CD14-positive monocyte (primary cell): ENCODE data around the gene RRAD. TPM values are rescaled to one million over a fixed set of nuclear protein-coding genes. Genes with fewer than 3 reads are reported as not detected.

Experiments
- DNase-seq, 3 donors: peaks; one replicate each; pipeline ENCODE4 v3.0.0-alpha.2; 2011 to 2022
- H2AFZ ChIP-seq: 2 replicates; pipeline ENCODE4 v1.6.0; 2012; ENCODE audit warnings: mild to moderate bottlenecking, low read depth, low read length, inconsistent platforms; ENCODE audit not compliant: insufficient read depth, poor library complexity, severe bottlenecking
- H3K27ac ChIP-seq, 2 donors: 1 replicate in 1 of 2; 2 replicates in 1 of 2; pipeline ENCODE4 v1.5.1; 2012 to 2013; ENCODE audit warnings: low read length in 2 of 2, control low read depth in 1 of 2, inconsistent platforms in 1 of 2, low read depth in 1 of 2, mild to moderate bottlenecking in 1 of 2
- H3K27me3 ChIP-seq, 2 donors: one replicate each; pipeline versions ENCODE4 v1.6.0 to v1.6.1; 2011 to 2013; ENCODE audit warnings: low read length in 2 of 2; ENCODE audit not compliant: control insufficient read depth in 2 of 2, insufficient read depth in 2 of 2
- H3K36me3 ChIP-seq, 2 donors: replicated peaks in 1 of 2; 1 replicate in 1 of 2; 2 replicates in 1 of 2; pipeline versions ENCODE4 v1.5.1 to v1.6.1; 2012 to 2013; ENCODE audit warnings: low read length in 2 of 2, control low read depth in 1 of 2, inconsistent platforms in 1 of 2, mild to moderate bottlenecking in 1 of 2; ENCODE audit not compliant: insufficient read depth in 2 of 2, control insufficient read depth in 1 of 2
- H3K4me1 ChIP-seq, 2 donors: 1 replicate in 1 of 2; 2 replicates in 1 of 2; pipeline versions ENCODE4 v1.5.1 to v1.6.1; 2012 to 2013; ENCODE audit warnings: low read length in 2 of 2, control low read depth in 1 of 2, inconsistent platforms in 1 of 2, mild to moderate bottlenecking in 1 of 2, moderate library complexity in 1 of 2; ENCODE audit not compliant: insufficient read depth in 2 of 2, control insufficient read depth in 1 of 2
- H3K4me2 ChIP-seq: replicated peaks from 2 replicates; pipeline ENCODE3; 2012; ENCODE audit warnings: low read length, moderate library complexity, mild to moderate bottlenecking; ENCODE audit not compliant: poor library complexity, severe bottlenecking; ENCODE audit errors: extremely low read depth
- H3K4me3 ChIP-seq, 3 experiments: fragments of 200-600 bp in 1 of 3; sonication (generic) in 1 of 3; replicated peaks in 1 of 3; 1 replicate in 2 of 3; 2 replicates in 1 of 3; pipeline ENCODE4 v1.5.1; 2011 to 2013; ENCODE audit warnings: low read length in 3 of 3, mild to moderate bottlenecking in 3 of 3, control low read depth in 2 of 3, low read depth in 2 of 3, inconsistent platforms in 1 of 3, moderate library complexity in 1 of 3
- H3K79me2 ChIP-seq: 2 replicates; pipeline ENCODE4 v1.6.0; 2012; ENCODE audit warnings: mild to moderate bottlenecking, control low read depth, inconsistent platforms, low read length, moderate library complexity; ENCODE audit not compliant: insufficient read depth
- H3K9ac ChIP-seq: 2 replicates; pipeline ENCODE4 v1.6.0; 2017; ENCODE audit warnings: low read length, mild to moderate bottlenecking; ENCODE audit not compliant: insufficient read depth, poor library complexity, severe bottlenecking
- H3K9me3 ChIP-seq, 2 donors: replicated peaks in 1 of 2; 1 replicate in 1 of 2; 2 replicates in 1 of 2; pipeline versions ENCODE4 v1.5.1 to v1.6.1; 2012 to 2013; ENCODE audit warnings: low read length in 2 of 2, control low read depth in 1 of 2; ENCODE audit not compliant: control insufficient read depth in 1 of 2, insufficient read depth in 1 of 2
- H4K20me1 ChIP-seq: 2 replicates; pipeline ENCODE4 v1.6.0; 2012; ENCODE audit warnings: mild to moderate bottlenecking, low read length, control low read depth, moderate library complexity; ENCODE audit not compliant: insufficient read depth
- H3K27ac Mint-ChIP-seq, 7 donors: one replicate each; pipeline ENCODE4 v1.8.0; 2020; ENCODE audit warnings: mild to moderate bottlenecking in 7 of 7, mixed read lengths in 7 of 7, moderate library complexity in 6 of 7, inconsistent platforms in 2 of 7
- H3K27me3 Mint-ChIP-seq, 3 donors: one replicate each; pipeline ENCODE4 v1.8.0; 2021 to 2022; ENCODE audit warnings: low read depth in 3 of 3, mild to moderate bottlenecking in 3 of 3, mixed read lengths in 3 of 3, moderate library complexity in 3 of 3, inconsistent platforms in 1 of 3
- H3K36me3 Mint-ChIP-seq, 2 donors: one replicate each; pipeline ENCODE4 v1.8.0; 2020; ENCODE audit warnings: mixed read lengths in 2 of 2, inconsistent platforms in 1 of 2, mild to moderate bottlenecking in 1 of 2
- H3K4me1 Mint-ChIP-seq: one replicate; pipeline ENCODE4 v1.8.0; 2020; ENCODE audit warnings: mild to moderate bottlenecking, mixed read lengths
- H3K4me3 Mint-ChIP-seq, 2 donors: one replicate each; pipeline ENCODE4 v1.8.0; 2020; ENCODE audit warnings: mild to moderate bottlenecking in 2 of 2, mixed read lengths in 2 of 2, moderate library complexity in 1 of 2
- H3K9me3 Mint-ChIP-seq, 7 donors: one replicate each; pipeline ENCODE4 v1.8.0; 2020 to 2022; ENCODE audit warnings: mixed read lengths in 7 of 7, mild to moderate bottlenecking in 6 of 7, moderate library complexity in 6 of 7, inconsistent platforms in 2 of 7
- WGBS: methylation state at CpG from one replicate; pipeline ENCODE4 v1.1.5; 2013; ENCODE audit warnings: missing lambda C conversion rate; ENCODE audit not compliant: insufficient coverage; 5-methylcytosine and 5-hydroxymethylcytosine counted together
- intact Hi-C, 2 donors: fragments of 100-400 bp; cut with micrococcal nuclease; formaldehyde crosslinking; loops; one replicate each; pipeline versions ENCODE4 v1.15.0 to v1.15.1; 2023
- polyA plus RNA-seq, 3 donors: library from polyadenylated mRNA; depleted of rRNA in 1 of 3; unstranded in 2 of 3; stranded (reverse) in 1 of 3; fragments of 300-500 nt in 2 of 3; fragments of >200 nt in 1 of 3; fragmentation: Illumina TruSeq in 2 of 3; gene quantifications; 1 replicate in 2 of 3; 2 replicates in 1 of 3; pipeline ENCODE4 v1.2.3, GENCODE V29; 2012 to 2021
- TF ChIP-seq, protein P1 (sequence below): fragments of 200-600 bp; IDR thresholded peaks from one replicate; pipeline ENCODE4 v1.8.0; 2022; ENCODE audit warnings: antibody characterized with exemption, mild to moderate bottlenecking

Gene RRAD
- polyA plus RNA-seq, 3 donors = 0.42 to 1.9 (median 0.55) TPM

DNA sequence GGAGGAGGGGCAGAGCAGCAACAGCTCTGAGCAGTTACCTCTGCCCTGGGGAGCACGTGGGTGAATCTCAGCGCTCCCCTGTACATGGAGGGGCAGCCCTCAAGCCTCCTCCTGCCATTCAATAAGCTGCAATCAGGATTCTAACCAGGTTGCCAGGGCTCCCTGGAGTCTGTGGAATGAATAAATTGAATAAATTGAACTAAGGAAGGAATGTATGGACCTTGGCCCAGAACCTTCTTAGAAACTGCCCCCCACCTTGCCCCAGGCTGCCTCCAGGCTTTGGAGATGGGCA is 5.1 kb downstream of the RRAD start:
- Histone ChIP-seq H3K4me1 (peaks cover 6 to 12% of the 10 kb centered on the region in 2 donors), H4K20me1 (no peaks in the 10 kb centered on the region), H3K4me3 (no peak overlapping the region), H3K9me3 (no peaks in the 10 kb centered on the region), H2AFZ (no peak overlapping the region), H3K79me2 (no peaks in the 10 kb centered on the region), H3K27me3 (peaks cover 8 to 49% of the 10 kb centered on the region in 2 donors), H3K36me3 (no peaks in the 10 kb centered on the region), H3K4me2 (no peak overlapping the region), H3K9ac (no peak overlapping the region), H3K27ac (no peak overlapping the region)
- Mint-ChIP-seq H3K36me3 (peaks cover 0 to 6% of the 10 kb centered on the region in 2 donors), H3K27me3 (peaks cover 41 to 61% (median 47%) of the 10 kb centered on the region in 3 donors), H3K9me3 (peaks cover 0 to 10% (median 3%) of the 10 kb centered on the region in 7 donors), H3K27ac (peak overlapping the region in 1 of 7 donors; percentile 17), H3K4me3 (no peak overlapping the region), H3K4me1 (peaks cover 7% of the 10 kb centered on the region)
- intact Hi-C loops = no loop called here
- 40% methylated on average over 1 of the region's 2 CpGs for WGBS
- no peak for DNase-seq
- TF ChIP-seq, protein P1, sequence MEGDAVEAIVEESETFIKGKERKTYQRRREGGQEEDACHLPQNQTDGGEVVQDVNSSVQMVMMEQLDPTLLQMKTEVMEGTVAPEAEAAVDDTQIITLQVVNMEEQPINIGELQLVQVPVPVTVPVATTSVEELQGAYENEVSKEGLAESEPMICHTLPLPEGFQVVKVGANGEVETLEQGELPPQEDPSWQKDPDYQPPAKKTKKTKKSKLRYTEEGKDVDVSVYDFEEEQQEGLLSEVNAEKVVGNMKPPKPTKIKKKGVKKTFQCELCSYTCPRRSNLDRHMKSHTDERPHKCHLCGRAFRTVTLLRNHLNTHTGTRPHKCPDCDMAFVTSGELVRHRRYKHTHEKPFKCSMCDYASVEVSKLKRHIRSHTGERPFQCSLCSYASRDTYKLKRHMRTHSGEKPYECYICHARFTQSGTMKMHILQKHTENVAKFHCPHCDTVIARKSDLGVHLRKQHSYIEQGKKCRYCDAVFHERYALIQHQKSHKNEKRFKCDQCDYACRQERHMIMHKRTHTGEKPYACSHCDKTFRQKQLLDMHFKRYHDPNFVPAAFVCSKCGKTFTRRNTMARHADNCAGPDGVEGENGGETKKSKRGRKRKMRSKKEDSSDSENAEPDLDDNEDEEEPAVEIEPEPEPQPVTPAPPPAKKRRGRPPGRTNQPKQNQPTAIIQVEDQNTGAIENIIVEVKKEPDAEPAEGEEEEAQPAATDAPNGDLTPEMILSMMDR = no peak

DNA sequence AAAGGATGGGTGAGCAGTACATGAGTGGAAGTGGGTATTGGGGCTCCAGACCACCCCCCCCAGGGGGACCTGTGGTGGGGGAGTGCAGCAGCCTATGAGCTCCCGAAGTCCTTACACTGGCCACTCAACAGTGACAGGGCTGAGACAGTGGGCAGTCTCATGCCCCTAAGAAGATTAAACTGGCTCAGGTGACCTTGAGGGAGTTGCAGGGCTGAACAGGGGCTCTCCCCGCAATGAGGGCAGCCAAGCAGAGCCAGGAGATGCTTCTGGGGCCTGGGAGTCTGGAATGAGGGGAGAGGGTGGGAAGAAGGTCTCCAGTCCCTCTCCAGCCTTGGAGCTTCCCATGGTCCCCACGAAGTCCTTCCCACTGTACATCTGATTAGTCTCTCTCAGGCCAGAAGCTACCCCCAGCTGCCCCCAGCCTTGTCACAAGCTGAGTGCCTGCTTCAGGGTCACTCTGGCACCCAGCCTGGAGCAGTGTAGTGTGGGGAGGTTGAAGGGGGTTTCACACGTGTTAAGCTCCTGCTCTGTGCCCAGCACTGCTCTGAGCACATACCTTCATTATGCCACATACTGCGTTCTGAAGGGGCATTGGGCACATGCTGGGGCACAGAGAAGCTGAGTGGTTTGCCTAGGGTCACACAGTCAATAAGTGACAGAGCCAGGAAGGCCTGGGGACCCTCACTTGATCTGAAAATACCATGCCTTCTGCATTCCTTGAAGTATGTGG is 5.6 kb downstream of the RRAD start:
- Histone ChIP-seq H4K20me1 (no peaks in the 10 kb centered on the region), H3K9ac (no peak overlapping the region), H3K36me3 (no peaks in the 10 kb centered on the region), H2AFZ (no peak overlapping the region), H3K79me2 (no peaks in the 10 kb centered on the region), H3K4me1 (peaks cover 5 to 7% of the 10 kb centered on the region in 2 donors), H3K9me3 (no peaks in the 10 kb centered on the region), H3K4me3 (no peak overlapping the region), H3K4me2 (no peak overlapping the region), H3K27ac (no peak overlapping the region), H3K27me3 (peaks cover 7 to 47% of the 10 kb centered on the region in 2 donors)
- Mint-ChIP-seq H3K27ac (peak overlapping the region in 1 of 7 donors; percentile 17), H3K4me3 (no peak overlapping the region), H3K9me3 (peaks cover 0 to 10% (median 2%) of the 10 kb centered on the region in 7 donors), H3K4me1 (peaks cover 6% of the 10 kb centered on the region), H3K36me3 (peaks cover 0 to 5% of the 10 kb centered on the region in 2 donors), H3K27me3 (peaks cover 36 to 56% (median 43%) of the 10 kb centered on the region in 3 donors)
- DNase-seq = no peak
- intact Hi-C loops = no loop called here
- WGBS = 100% methylated on average over 1 of the region's 5 CpGs
- TF ChIP-seq, protein P1 = no peak
